Activated CD4-positive, alpha-beta T cell treated with anti-CD3 and anti-CD28 coated beads for 36 hours (primary cell): Measurements from ENCODE around the gene KIF4A. TPM values are rescaled to one million over a fixed set of nuclear protein-coding genes. Genes with fewer than 3 reads are reported as not detected.
"Not testable (repeated sequence)": the region's sequence is repeated elsewhere in the genome, so short reads cannot be mapped to it uniquely, and the experiment has no call there.

Experiments used
- ATAC-seq: fragments of 200-7000 bp; cut with Tn5 transposase; one replicate; pipeline ENCODE4 v1.10.0; 2021; ENCODE audit warnings: mild to moderate bottlenecking, moderate library complexity
- CTCF ChIA-PET: fragments of 350-600 bp; sonication (Branson Sonifier 250); formaldehyde crosslinking; loops from one replicate; lab custom pipeline; 2021; ENCODE audit warnings: antibody characterized with exemption; lab: Charles Lee
- POLR2A ChIA-PET: fragments of 350-600 bp; sonication (Branson Sonifier 250); formaldehyde crosslinking; loops from one replicate; lab custom pipeline; 2021; ENCODE audit warnings: antibody characterized with exemption, inconsistent platforms; lab: Charles Lee
- DNase-seq: peaks from one replicate; pipeline ENCODE4 v3.0.0-alpha.2; 2020
- H3K27ac Mint-ChIP-seq: one replicate; pipeline ENCODE4 v1.8.0; 2021; ENCODE audit warnings: mixed read lengths
- H3K27me3 Mint-ChIP-seq: one replicate; pipeline ENCODE4 v1.8.0; 2021; ENCODE audit warnings: mixed read lengths
- H3K36me3 Mint-ChIP-seq: one replicate; pipeline ENCODE4 v1.8.0; 2021; ENCODE audit warnings: low read depth, mixed read lengths
- H3K4me1 Mint-ChIP-seq: one replicate; pipeline ENCODE4 v1.8.0; 2021; ENCODE audit warnings: mixed read lengths
- H3K4me3 Mint-ChIP-seq: one replicate; pipeline ENCODE4 v1.8.0; 2021; ENCODE audit warnings: mild to moderate bottlenecking, moderate library complexity, mixed read lengths
- H3K9me3 Mint-ChIP-seq: one replicate; pipeline ENCODE4 v1.8.0; 2021; ENCODE audit warnings: low read depth, mixed read lengths
- intact Hi-C, 2 experiments: fragments of 100-400 bp; cut with DNase I in 1 of 2; cut with micrococcal nuclease in 1 of 2; formaldehyde crosslinking; loops; one replicate each; pipeline versions ENCODE4 v1.14.2 to v1.15.1; 2022 to 2024; cut with DNase I, micrococcal nuclease
- total RNA-seq, 2 experiments: library from RNA; stranded (reverse); gene quantifications; one replicate each; pipeline ENCODE4 v1.2.3, GENCODE V29; 2021

KIF4A gene
- total RNA-seq, 2 experiments from 2014 or later, result 21.2 to 25.4 TPM

GRCh38 chrX:70289168-70289792 lies 624 bp upstream of the KIF4A start:
- ChIA-PET CTCF (interaction anchor here (0.7 kb wide), 1 partner anchor 58 kb away, joined by 3 read pairs; no protein-coding TSS in a partner anchor), POLR2A (no interaction called here)
- peaks cover 12% of the 10 kb centered on the region for H3K36me3 Mint-ChIP-seq
- peak overlapping the region; percentile 75 for H3K27ac Mint-ChIP-seq
- DNase-seq, result no peak
- peak overlapping the region; percentile 88 for H3K4me3 Mint-ChIP-seq
- ATAC-seq, result peak; percentile 5
- no peaks in the 10 kb centered on the region for H3K27me3 Mint-ChIP-seq
- H3K9me3 Mint-ChIP-seq, result no peaks in the 10 kb centered on the region
- intact Hi-C loops, result no loop called here
- peaks cover 18% of the 10 kb centered on the region for H3K4me1 Mint-ChIP-seq

- peaks cover 3% of the 10 kb centered on the region for H3K36me3 Mint-ChIP-seq
- POLR2A ChIA-PET, result no interaction called here
- H3K9me3 Mint-ChIP-seq, result no peaks in the 10 kb centered on the region
- peaks cover 18% of the 10 kb centered on the region for H3K4me1 Mint-ChIP-seq
- no peak overlapping the region for H3K4me3 Mint-ChIP-seq
- no peak overlapping the region for H3K27ac Mint-ChIP-seq
- CTCF ChIA-PET, result no interaction called here
- intact Hi-C loops, result no loop called here
- DNase-seq (no peak), ATAC-seq (no peak)
- H3K27me3 Mint-ChIP-seq, result no peaks in the 10 kb centered on the region
Measured at GRCh38 chrX:70292788-70293187, 2.9 kb downstream of the KIF4A start.

GRCh38 chrX:70293621-70294020 lies 3.7 kb downstream of the KIF4A start:
- H3K4me3 Mint-ChIP-seq, result no peak overlapping the region
- H3K9me3 Mint-ChIP-seq, result no peaks in the 10 kb centered on the region
- ChIA-PET POLR2A (no interaction called here), CTCF (no interaction called here)
- DNase-seq (no peak), ATAC-seq (no peak)
- no peaks in the 10 kb centered on the region for H3K27me3 Mint-ChIP-seq
- peaks cover 3% of the 10 kb centered on the region for H3K36me3 Mint-ChIP-seq
- H3K4me1 Mint-ChIP-seq, result peaks cover 16% of the 10 kb centered on the region
- intact Hi-C loops, result no loop called here
- H3K27ac Mint-ChIP-seq, result no peak overlapping the region

GRCh38 chrX:70301716-70302115 lies 11.8 kb downstream of the KIF4A start:
- ChIA-PET POLR2A (no interaction called here), CTCF (no interaction called here)
- Mint-ChIP-seq H3K4me3 (no peak overlapping the region), H3K4me1 (peaks cover 12% of the 10 kb centered on the region), H3K36me3 (peaks cover 25% of the 10 kb centered on the region), H3K9me3 (no peaks in the 10 kb centered on the region), H3K27me3 (no peaks in the 10 kb centered on the region), H3K27ac (no peak overlapping the region)
- ATAC-seq (no peak), DNase-seq (no peak)
- intact Hi-C loops, result no loop called here

- Mint-ChIP-seq H3K9me3 (no peaks in the 10 kb centered on the region), H3K4me1 (no peaks in the 10 kb centered on the region), H3K4me3 (no peak overlapping the region), H3K27me3 (no peaks in the 10 kb centered on the region), H3K27ac (no peak overlapping the region), H3K36me3 (peaks cover 13% of the 10 kb centered on the region)
- intact Hi-C loops, result no loop called here
- ChIA-PET CTCF (no interaction called here), POLR2A (no interaction called here)
- ATAC-seq, result no peak
- DNase-seq, result no peak
Measured at GRCh38 chrX:70313503-70313902, 23.6 kb downstream of the KIF4A start.

- ChIA-PET POLR2A (no interaction called here), CTCF (no interaction called here)
- ATAC-seq (no peak), DNase-seq (no peak)
- Mint-ChIP-seq H3K9me3 (no peaks in the 10 kb centered on the region), H3K4me1 (no peaks in the 10 kb centered on the region), H3K27me3 (no peaks in the 10 kb centered on the region), H3K36me3 (no peaks in the 10 kb centered on the region), H3K4me3 (no peak overlapping the region), H3K27ac (no peak overlapping the region)
- intact Hi-C loops, result no loop called here
Measured at GRCh38 chrX:70322784-70323183, 32.9 kb downstream of the KIF4A start.

- H3K36me3 Mint-ChIP-seq, POLR2A ChIA-PET: not testable (repeated sequence)
Measured at GRCh38 chrX:70323628-70324027, 33.7 kb downstream of the KIF4A start.

DNA sequence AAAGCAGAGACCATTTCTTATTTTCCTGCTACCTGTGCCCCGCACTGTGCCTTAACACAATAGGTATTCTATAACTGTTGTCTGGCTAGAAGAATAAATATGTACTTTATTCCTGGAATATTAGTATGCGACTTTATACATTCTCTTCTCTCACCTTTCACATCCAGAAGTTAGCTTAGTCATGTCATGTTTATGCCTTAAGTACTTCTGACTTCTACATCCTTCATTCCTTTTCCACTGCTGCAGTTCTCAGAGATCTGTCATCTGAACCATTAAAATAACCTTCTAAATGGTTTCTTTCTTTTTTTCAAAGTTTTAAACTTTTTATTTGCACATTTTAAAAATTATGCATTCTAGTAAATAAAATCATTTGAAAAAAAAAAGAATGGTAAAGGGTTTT lies 34.4 kb downstream of the KIF4A start:
- Mint-ChIP-seq H3K27ac (no peak overlapping the region), H3K4me3 (no peak overlapping the region), H3K27me3 (no peaks in the 10 kb centered on the region), H3K36me3 (no peaks in the 10 kb centered on the region), H3K4me1 (no peaks in the 10 kb centered on the region), H3K9me3 (no peaks in the 10 kb centered on the region)
- CTCF ChIA-PET, result no interaction called here
- ATAC-seq (no peak), DNase-seq (no peak)
- intact Hi-C loops, result no loop called here
- POLR2A ChIA-PET, result no interaction called here

More at GRCh38 chrX:70323628-70324027, 33.7 kb downstream of the KIF4A start:
- CTCF ChIA-PET, H3K27me3 Mint-ChIP-seq, ATAC-seq, intact Hi-C loops, H3K9me3 Mint-ChIP-seq, H3K4me3 Mint-ChIP-seq, H3K4me1 Mint-ChIP-seq, DNase-seq, H3K27ac Mint-ChIP-seq: not testable (repeated sequence)

GRCh38 chrX:70331161-70331560 lies 41.3 kb downstream of the KIF4A start:
- intact Hi-C loops, result no loop called here
- no peak for ATAC-seq
- ChIA-PET CTCF (no interaction called here), POLR2A (no interaction called here)
- no peak for DNase-seq
- no peaks in the 10 kb centered on the region for H3K4me1 Mint-ChIP-seq
- H3K27me3 Mint-ChIP-seq, result no peaks in the 10 kb centered on the region
- H3K9me3 Mint-ChIP-seq, result no peaks in the 10 kb centered on the region
- no peak overlapping the region for H3K27ac Mint-ChIP-seq
- H3K36me3 Mint-ChIP-seq, result peaks cover 9% of the 10 kb centered on the region
- no peak overlapping the region for H3K4me3 Mint-ChIP-seq

DNA sequence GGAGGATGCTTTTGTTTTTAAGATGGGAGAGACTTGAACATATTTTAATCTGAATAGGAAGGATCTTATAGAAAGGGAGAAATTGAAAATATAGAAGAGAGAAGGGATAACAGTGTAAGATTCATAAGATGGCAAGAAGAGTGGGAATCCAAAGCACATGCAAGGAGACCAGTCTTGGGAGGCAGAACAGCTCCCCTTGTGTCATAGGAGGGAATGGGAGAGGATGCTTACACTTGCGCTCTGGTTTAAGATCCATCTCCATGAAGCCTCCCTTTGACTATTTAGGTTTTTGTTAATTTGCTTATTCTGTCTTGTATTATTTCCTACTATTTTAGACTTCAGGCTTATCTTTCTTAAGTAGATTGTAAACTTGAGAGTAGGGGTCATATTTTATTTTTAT lies 42.7 kb downstream of the KIF4A start:
- H3K4me1 Mint-ChIP-seq, result peaks cover 9% of the 10 kb centered on the region
- ChIA-PET CTCF (no interaction called here), POLR2A (no interaction called here)
- ATAC-seq, result no peak
- no peak overlapping the region for H3K4me3 Mint-ChIP-seq
- H3K9me3 Mint-ChIP-seq, result no peaks in the 10 kb centered on the region
- DNase-seq, result no peak
- H3K36me3 Mint-ChIP-seq, result peaks cover 10% of the 10 kb centered on the region
- intact Hi-C loops, result no loop called here
- H3K27me3 Mint-ChIP-seq, result no peaks in the 10 kb centered on the region
- no peak overlapping the region for H3K27ac Mint-ChIP-seq

DNA sequence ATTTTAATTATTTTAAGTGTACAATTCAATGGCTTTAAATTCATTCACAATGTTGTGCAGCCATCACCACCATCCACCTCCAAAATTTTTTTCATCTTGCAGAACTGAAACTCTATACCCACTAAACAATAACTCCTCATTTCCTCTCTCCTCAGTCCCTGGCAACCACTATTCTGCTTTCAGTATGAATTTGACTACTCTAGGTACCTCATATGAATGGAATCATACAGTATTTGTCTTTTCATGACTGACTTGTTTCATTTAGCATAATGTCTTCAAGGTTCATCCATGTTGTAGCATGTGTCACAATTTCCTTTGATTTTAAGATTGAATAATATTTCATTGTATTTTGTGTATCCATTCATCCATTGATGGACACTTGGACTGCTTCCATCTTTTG lies 46.9 kb downstream of the KIF4A start:
- H3K36me3 Mint-ChIP-seq, result peaks cover 6% of the 10 kb centered on the region
- CTCF ChIA-PET, result no interaction called here
- peaks cover 9% of the 10 kb centered on the region for H3K4me1 Mint-ChIP-seq
- H3K27ac Mint-ChIP-seq, result no peak overlapping the region
- DNase-seq, result no peak
- peak; percentile 98 for ATAC-seq
- no peak overlapping the region for H3K4me3 Mint-ChIP-seq
- no peaks in the 10 kb centered on the region for H3K27me3 Mint-ChIP-seq
- intact Hi-C loops, result no loop called here
- POLR2A ChIA-PET, result no interaction called here
- H3K9me3 Mint-ChIP-seq, result no peaks in the 10 kb centered on the region

GRCh38 chrX:70338290-70338689 lies 48.4 kb downstream of the KIF4A start:
- Mint-ChIP-seq H3K27me3 (no peaks in the 10 kb centered on the region), H3K4me1 (peaks cover 9% of the 10 kb centered on the region), H3K36me3 (peaks cover 9% of the 10 kb centered on the region), H3K4me3 (no peak overlapping the region), H3K27ac (no peak overlapping the region), H3K9me3 (no peaks in the 10 kb centered on the region)
- intact Hi-C loops, result no loop called here
- CTCF ChIA-PET, result no interaction called here
- ATAC-seq, result no peak
- DNase-seq, result no peak
- POLR2A ChIA-PET, result no interaction called here
